SK-N-SH treated with all-trans-retinoic acid at 6 μM for 48 hours (cell line): ENCODE measurements around the gene MC4R.
"Not testable (repeated sequence)": the region's sequence is repeated elsewhere in the genome, so short reads cannot be mapped to it uniquely, and the experiment has no call there.

Experiments used
- ATAC-seq: fragments of 200-7000 bp; cut with Tn5 transposase; 3 replicates; pipeline ENCODE4 v1.9.1; 2020; ENCODE audit warnings: mild to moderate bottlenecking, moderate library complexity
- ARNTL ChIP-seq: fragments of 450-650 bp; formaldehyde crosslinking; IDR thresholded peaks from 2 replicates; pipeline ENCODE4 v1.5.0; 2020; ENCODE audit warnings: low read depth, mild to moderate bottlenecking, moderate library complexity, borderline replicate concordance
- CSDC2 ChIP-seq: fragments of 250-450 bp; sonication (Bioruptor Pico); IDR thresholded peaks from 2 replicates; pipeline ENCODE4 v1.5.0; 2020; ENCODE audit warnings: mild to moderate bottlenecking, moderate library complexity
- ESRRG ChIP-seq: fragments of 250-450 bp; sonication (Bioruptor Pico); IDR thresholded peaks from 2 replicates; pipeline ENCODE4 v1.6.1; 2021; ENCODE audit warnings: mild to moderate bottlenecking
- GLIS3 ChIP-seq: fragments of 250-450 bp; sonication (Bioruptor Pico); IDR thresholded peaks from 2 replicates; pipeline ENCODE4 v1.5.0; 2020; ENCODE audit warnings: mild to moderate bottlenecking, moderate library complexity
- OSR1 ChIP-seq: fragments of 250-450 bp; sonication (Bioruptor Pico); IDR thresholded peaks from 2 replicates; pipeline ENCODE4 v1.8.0; 2022; ENCODE audit warnings: moderate library complexity, mild to moderate bottlenecking, inconsistent platforms
- PATZ1 ChIP-seq: fragments of 250-450 bp; sonication (Bioruptor Pico); IDR thresholded peaks from 2 replicates; pipeline ENCODE4 v1.8.0; 2020; ENCODE audit warnings: mild to moderate bottlenecking, moderate library complexity, borderline replicate concordance
- POU6F1 ChIP-seq: fragments of 250-450 bp; sonication (Bioruptor Pico); IDR thresholded peaks from 2 replicates; pipeline ENCODE4 v1.8.0; 2021; ENCODE audit warnings: low read depth, mild to moderate bottlenecking, moderate library complexity, borderline replicate concordance
- PPARA ChIP-seq: fragments of 250-450 bp; sonication (Bioruptor Pico); IDR thresholded peaks from 2 replicates; pipeline ENCODE4 v1.5.0; 2020; ENCODE audit warnings: mild to moderate bottlenecking, borderline replicate concordance
- SNAI2 ChIP-seq: fragments of 250-450 bp; sonication (Bioruptor Pico); IDR thresholded peaks from 2 replicates; pipeline ENCODE4 v1.5.0; 2020; ENCODE audit warnings: mild to moderate bottlenecking, moderate library complexity
- TCF4 ChIP-seq: fragments of 250-450 bp; sonication (Bioruptor Pico); IDR thresholded peaks from 2 replicates; pipeline ENCODE4 v1.8.0; 2021; ENCODE audit warnings: mild to moderate bottlenecking, moderate library complexity, borderline replicate concordance
- TOX ChIP-seq: fragments of 250-450 bp; sonication (Bioruptor Pico); IDR thresholded peaks from 2 replicates; pipeline ENCODE4 v1.8.0; 2021; ENCODE audit warnings: mild to moderate bottlenecking, moderate library complexity, borderline replicate concordance
- ZC3H10 ChIP-seq: fragments of 250-450 bp; sonication (Bioruptor Pico); IDR thresholded peaks from 2 replicates; pipeline ENCODE4 v1.5.1; 2021; ENCODE audit warnings: mild to moderate bottlenecking, moderate library complexity
- ZFP3 ChIP-seq: fragments of 250-450 bp; sonication (Bioruptor Pico); IDR thresholded peaks from 2 replicates; pipeline ENCODE4 v1.5.0; 2020; ENCODE audit warnings: mild to moderate bottlenecking, moderate library complexity
- ZFP30 ChIP-seq: fragments of 450-650 bp; formaldehyde crosslinking; IDR thresholded peaks from 2 replicates; pipeline ENCODE4 v1.5.0; 2022; ENCODE audit warnings: mild to moderate bottlenecking, moderate library complexity
- ZNF70 ChIP-seq: fragments of 450-650 bp; formaldehyde crosslinking; IDR thresholded peaks from 2 replicates; pipeline ENCODE4 v1.5.0; 2020; ENCODE audit warnings: mild to moderate bottlenecking, moderate library complexity
- TF ChIP-seq, protein P1 (sequence below): fragments of 250-450 bp; sonication (Bioruptor Pico); IDR thresholded peaks from 2 replicates; pipeline ENCODE4 v1.5.0; 2020; ENCODE audit warnings: mild to moderate bottlenecking, moderate library complexity
- TF ChIP-seq, protein P2 (sequence below): fragments of 250-450 bp; sonication (Bioruptor Pico); IDR thresholded peaks from 2 replicates; pipeline ENCODE4 v1.5.1; 2021; ENCODE audit warnings: mild to moderate bottlenecking, moderate library complexity
- TF ChIP-seq, protein P3 (sequence below): fragments of 250-450 bp; sonication (Bioruptor Pico); IDR thresholded peaks from 2 replicates; pipeline ENCODE4 v1.5.1; 2020; ENCODE audit warnings: low read depth, mild to moderate bottlenecking, moderate library complexity

MC4R gene

GRCh38 chr18:60372596-60372995 lies at the start of gene MC4R:
Gene MC4R, minus strand, starts transcription at chr18:60372775. Its CDS starts 426 bp downstream, at chr18:60372349.
- ATAC-seq, result peak; percentile 100
- TF ChIP-seq TOX (CRISPR knock-in tag) (no peak), TCF4 (peak; percentile 30; the same call in 1 of the 2 replicates), ESRRG (CRISPR knock-in tag) (no peak), POU6F1 (CRISPR knock-in tag) (no peak), ZFP3 (no peak)
- TF ChIP-seq, protein P1, sequence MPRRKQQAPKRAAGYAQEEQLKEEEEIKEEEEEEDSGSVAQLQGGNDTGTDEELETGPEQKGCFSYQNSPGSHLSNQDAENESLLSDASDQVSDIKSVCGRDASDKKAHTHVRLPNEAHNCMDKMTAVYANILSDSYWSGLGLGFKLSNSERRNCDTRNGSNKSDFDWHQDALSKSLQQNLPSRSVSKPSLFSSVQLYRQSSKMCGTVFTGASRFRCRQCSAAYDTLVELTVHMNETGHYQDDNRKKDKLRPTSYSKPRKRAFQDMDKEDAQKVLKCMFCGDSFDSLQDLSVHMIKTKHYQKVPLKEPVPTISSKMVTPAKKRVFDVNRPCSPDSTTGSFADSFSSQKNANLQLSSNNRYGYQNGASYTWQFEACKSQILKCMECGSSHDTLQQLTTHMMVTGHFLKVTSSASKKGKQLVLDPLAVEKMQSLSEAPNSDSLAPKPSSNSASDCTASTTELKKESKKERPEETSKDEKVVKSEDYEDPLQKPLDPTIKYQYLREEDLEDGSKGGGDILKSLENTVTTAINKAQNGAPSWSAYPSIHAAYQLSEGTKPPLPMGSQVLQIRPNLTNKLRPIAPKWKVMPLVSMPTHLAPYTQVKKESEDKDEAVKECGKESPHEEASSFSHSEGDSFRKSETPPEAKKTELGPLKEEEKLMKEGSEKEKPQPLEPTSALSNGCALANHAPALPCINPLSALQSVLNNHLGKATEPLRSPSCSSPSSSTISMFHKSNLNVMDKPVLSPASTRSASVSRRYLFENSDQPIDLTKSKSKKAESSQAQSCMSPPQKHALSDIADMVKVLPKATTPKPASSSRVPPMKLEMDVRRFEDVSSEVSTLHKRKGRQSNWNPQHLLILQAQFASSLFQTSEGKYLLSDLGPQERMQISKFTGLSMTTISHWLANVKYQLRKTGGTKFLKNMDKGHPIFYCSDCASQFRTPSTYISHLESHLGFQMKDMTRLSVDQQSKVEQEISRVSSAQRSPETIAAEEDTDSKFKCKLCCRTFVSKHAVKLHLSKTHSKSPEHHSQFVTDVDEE (CRISPR knock-in tag), result no peak

DNA sequence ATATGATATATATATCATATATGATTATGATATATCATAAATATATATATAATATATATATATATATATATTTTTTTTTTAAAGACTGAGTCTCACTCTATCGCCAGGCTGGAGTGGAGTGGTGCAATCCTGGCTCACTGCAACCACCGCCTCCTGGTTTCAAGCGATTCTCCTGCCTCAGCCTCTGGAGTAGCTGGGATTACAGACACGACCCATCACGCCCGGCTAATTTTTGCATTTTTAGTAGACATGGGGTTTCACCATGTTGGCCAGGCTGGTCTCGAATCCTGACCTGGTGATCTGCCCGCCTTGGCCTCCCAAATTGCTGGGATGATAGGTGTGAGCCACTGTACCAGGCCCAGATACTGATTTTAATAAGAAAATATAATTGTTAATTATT lies 49.7 kb upstream of the MC4R start:
- ATAC-seq, result not testable (repeated sequence)

- no peak for ATAC-seq
These were observed 49.0 kb upstream of the MC4R start for GRCh38 chr18:60421356-60422118.

More at GRCh38 chr18:60421356-60422118, 49.0 kb upstream of the MC4R start:
- TF ChIP-seq ARNTL (CRISPR knock-in tag), result no peak
- TF ChIP-seq, protein P2, sequence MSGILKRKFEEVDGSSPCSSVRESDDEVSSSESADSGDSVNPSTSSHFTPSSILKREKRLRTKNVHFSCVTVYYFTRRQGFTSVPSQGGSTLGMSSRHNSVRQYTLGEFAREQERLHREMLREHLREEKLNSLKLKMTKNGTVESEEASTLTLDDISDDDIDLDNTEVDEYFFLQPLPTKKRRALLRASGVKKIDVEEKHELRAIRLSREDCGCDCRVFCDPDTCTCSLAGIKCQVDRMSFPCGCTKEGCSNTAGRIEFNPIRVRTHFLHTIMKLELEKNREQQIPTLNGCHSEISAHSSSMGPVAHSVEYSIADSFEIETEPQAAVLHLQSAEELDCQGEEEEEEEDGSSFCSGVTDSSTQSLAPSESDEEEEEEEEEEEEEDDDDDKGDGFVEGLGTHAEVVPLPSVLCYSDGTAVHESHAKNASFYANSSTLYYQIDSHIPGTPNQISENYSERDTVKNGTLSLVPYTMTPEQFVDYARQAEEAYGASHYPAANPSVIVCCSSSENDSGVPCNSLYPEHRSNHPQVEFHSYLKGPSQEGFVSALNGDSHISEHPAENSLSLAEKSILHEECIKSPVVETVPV (CRISPR knock-in tag), result no peak
- TF ChIP-seq ZC3H10 (CRISPR knock-in tag), result no peak
- no peak for TF ChIP-seq ZFP30 (CRISPR knock-in tag)
- no peak for TF ChIP-seq SNAI2 (CRISPR knock-in tag)
- TF ChIP-seq, protein P1 (CRISPR knock-in tag), result no peak
- no peak for TF ChIP-seq ZNF70 (CRISPR knock-in tag)
- TF ChIP-seq GLIS3 (CRISPR knock-in tag), result no peak
- no peak for TF ChIP-seq OSR1
- no peak for TF ChIP-seq PATZ1
- TF ChIP-seq TCF4, result no peak
- no peak for TF ChIP-seq ZFP3
- TF ChIP-seq PPARA, result no peak
- TF ChIP-seq, protein P3, sequence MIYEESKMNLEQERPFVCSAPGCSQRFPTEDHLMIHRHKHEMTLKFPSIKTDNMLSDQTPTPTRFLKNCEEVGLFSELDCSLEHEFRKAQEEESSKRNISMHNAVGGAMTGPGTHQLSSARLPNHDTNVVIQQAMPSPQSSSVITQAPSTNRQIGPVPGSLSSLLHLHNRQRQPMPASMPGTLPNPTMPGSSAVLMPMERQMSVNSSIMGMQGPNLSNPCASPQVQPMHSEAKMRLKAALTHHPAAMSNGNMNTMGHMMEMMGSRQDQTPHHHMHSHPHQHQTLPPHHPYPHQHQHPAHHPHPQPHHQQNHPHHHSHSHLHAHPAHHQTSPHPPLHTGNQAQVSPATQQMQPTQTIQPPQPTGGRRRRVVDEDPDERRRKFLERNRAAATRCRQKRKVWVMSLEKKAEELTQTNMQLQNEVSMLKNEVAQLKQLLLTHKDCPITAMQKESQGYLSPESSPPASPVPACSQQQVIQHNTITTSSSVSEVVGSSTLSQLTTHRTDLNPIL (CRISPR knock-in tag), result no peak
- no peak for TF ChIP-seq ESRRG (CRISPR knock-in tag)
- TF ChIP-seq CSDC2 (CRISPR knock-in tag), result no peak
